ENCODE measurements around the gene LRRC4C. TPM values are rescaled to one million over a fixed set of nuclear protein-coding genes. Genes with fewer than 3 reads are reported as not detected.

LRRC4C gene
- total RNA-seq, 1 experiment from 2014 or later: not detected

- Histone ChIP-seq H2AFZ (ENCODE audit: low read length) (no peak overlapping the region), H3K9me2 (replicated peaks; ENCODE audit: low read length) (no peaks in the 10 kb centered on the region), H3K27me3 (ENCODE audit: low read length) (no peaks in the 10 kb centered on the region), H3K36me3 (ENCODE audit: low read depth, low read length) (no peaks in the 10 kb centered on the region), H3K27ac (ENCODE audit: low read length) (no peak overlapping the region), H4K20me1 (ENCODE audit: low read length) (no peaks in the 10 kb centered on the region), H3K4me1 (ENCODE audit: insufficient read depth, low read length) (no peaks in the 10 kb centered on the region), H3F3A (ENCODE audit: low read length, unreplicated experiment) (no peaks in the 10 kb centered on the region), H3K9me3 (ENCODE audit: low read length) (no peaks in the 10 kb centered on the region), H3K4me2 (ENCODE audit: low read length) (no peak overlapping the region), H3K79me2 (ENCODE audit: low read length) (no peaks in the 10 kb centered on the region), H3K4me3 (ENCODE audit: low read length) (no peak overlapping the region), H3K9ac (ENCODE audit: low read length) (no peak overlapping the region)
- BruUV-seq (replicated peaks): no TSS peak
- ATAC-seq (no peak), DNase-seq (peak; percentile 25)
- TF ChIP-seq EZH2 (IDR thresholded peaks at IDR 0.05; ENCODE audit: low read length, unreplicated experiment): no peak
- TF ChIP-seq CTCF (conservative IDR thresholded peaks at IDR 0.05; ENCODE audit: low read depth, low read length): no peak
- no peak for TF ChIP-seq EZH2phosphoT487 (IDR thresholded peaks at IDR 0.05; ENCODE audit: borderline replicate concordance, low read length)
- CTCF ChIA-PET: no interaction called here
- POLR2A ChIA-PET (ENCODE audit: unreplicated experiment): no interaction called here
- intact Hi-C loops (cut with micrococcal nuclease): no loop called here
Observed at GRCh38 chr11:40885250-40885954, 574.0 kb downstream of the LRRC4C start.

GRCh38 chr11:40882301-40882700 is 577.2 kb downstream of the LRRC4C start:
- TF ChIP-seq CTCF (conservative IDR thresholded peaks at IDR 0.05; ENCODE audit: low read depth, low read length) (no peak), EZH2phosphoT487 (IDR thresholded peaks at IDR 0.05; ENCODE audit: borderline replicate concordance, low read length) (no peak), EZH2 (IDR thresholded peaks at IDR 0.05; ENCODE audit: low read length, unreplicated experiment) (no peak)
- no TSS peak for BruUV-seq (replicated peaks)
- H3K27ac ChIP-seq (ENCODE audit: low read length): no peak overlapping the region
- H3K9me2 ChIP-seq (replicated peaks; ENCODE audit: low read length): no peaks in the 10 kb centered on the region
- H3K27me3 ChIP-seq (ENCODE audit: low read length): no peaks in the 10 kb centered on the region
- peaks cover 7% of the 10 kb centered on the region for H3K4me1 ChIP-seq (ENCODE audit: insufficient read depth, low read length)
- no peaks in the 10 kb centered on the region for H4K20me1 ChIP-seq (ENCODE audit: low read length)
- ChIA-PET POLR2A (ENCODE audit: unreplicated experiment) (no interaction called here), CTCF (no interaction called here)
- no peak overlapping the region for H2AFZ ChIP-seq (ENCODE audit: low read length)
- H3K79me2 ChIP-seq (ENCODE audit: low read length): no peaks in the 10 kb centered on the region
- H3F3A ChIP-seq (ENCODE audit: low read length, unreplicated experiment): no peaks in the 10 kb centered on the region
- H3K9ac ChIP-seq (ENCODE audit: low read length): no peak overlapping the region
- no peaks in the 10 kb centered on the region for H3K9me3 ChIP-seq (ENCODE audit: low read length)
- intact Hi-C loops (cut with micrococcal nuclease): no loop called here
- H3K4me3 ChIP-seq (ENCODE audit: low read length): no peak overlapping the region
- no peak overlapping the region for H3K4me2 ChIP-seq (ENCODE audit: low read length)
- DNase-seq: no peak
- ATAC-seq: no peak
- no peaks in the 10 kb centered on the region for H3K36me3 ChIP-seq (ENCODE audit: low read depth, low read length)

GRCh38 chr11:40879911-40880310 is 579.5 kb downstream of the LRRC4C start:
- TF ChIP-seq EZH2 (IDR thresholded peaks at IDR 0.05; ENCODE audit: low read length, unreplicated experiment) (no peak), EZH2phosphoT487 (IDR thresholded peaks at IDR 0.05; ENCODE audit: borderline replicate concordance, low read length) (no peak), CTCF (conservative IDR thresholded peaks at IDR 0.05; ENCODE audit: low read depth, low read length) (no peak)
- no peak overlapping the region for H3K27ac ChIP-seq (ENCODE audit: low read length)
- H2AFZ ChIP-seq (ENCODE audit: low read length): no peak overlapping the region
- ChIA-PET CTCF (no interaction called here), POLR2A (ENCODE audit: unreplicated experiment) (no interaction called here)
- no peaks in the 10 kb centered on the region for H3K9me2 ChIP-seq (replicated peaks; ENCODE audit: low read length)
- DNase-seq: no peak
- no peaks in the 10 kb centered on the region for H3K36me3 ChIP-seq (ENCODE audit: low read depth, low read length)
- H3F3A ChIP-seq (ENCODE audit: low read length, unreplicated experiment): no peaks in the 10 kb centered on the region
- H3K9ac ChIP-seq (ENCODE audit: low read length): no peak overlapping the region
- no peaks in the 10 kb centered on the region for H3K9me3 ChIP-seq (ENCODE audit: low read length)
- intact Hi-C loops (cut with micrococcal nuclease): no loop called here
- no peak overlapping the region for H3K4me2 ChIP-seq (ENCODE audit: low read length)
- H3K4me3 ChIP-seq (ENCODE audit: low read length): no peak overlapping the region
- H4K20me1 ChIP-seq (ENCODE audit: low read length): no peaks in the 10 kb centered on the region
- no TSS peak for BruUV-seq (replicated peaks)
- ATAC-seq: no peak
- H3K4me1 ChIP-seq (ENCODE audit: insufficient read depth, low read length): peaks cover 21% of the 10 kb centered on the region
- no peaks in the 10 kb centered on the region for H3K27me3 ChIP-seq (ENCODE audit: low read length)
- no peaks in the 10 kb centered on the region for H3K79me2 ChIP-seq (ENCODE audit: low read length)
